Stomach (tissue), 4 donors: ENCODE data around the gene ADGRD1.

Experiments
- CTCF ChIP-seq, 7 experiments: fragments of 450-650 bp in 4 of 7; fragments of 200-600 bp in 3 of 7; sonication (generic) in 3 of 7; IDR thresholded peaks; one replicate each; pipeline ENCODE4 v1.5.1; 2016 to 2019; ENCODE audit warnings: antibody characterized with exemption in 7 of 7, control low read depth in 2 of 7, mild to moderate bottlenecking in 1 of 7
- POLR2A ChIP-seq, 4 donors: fragments of 450-650 bp; IDR thresholded peaks; one replicate each; pipeline ENCODE4 v1.6.1; 2016; ENCODE audit warnings: antibody characterized with exemption in 4 of 4, control low read depth in 2 of 4, mild to moderate bottlenecking in 1 of 4, moderate library complexity in 1 of 4
- POLR2AphosphoS5 ChIP-seq, 3 donors: sonication (generic); formaldehyde crosslinking; IDR thresholded peaks; one replicate each; pipeline ENCODE4 v1.6.1; 2016; ENCODE audit warnings: antibody characterized with exemption in 3 of 3

- TF ChIP-seq CTCF (IDR thresholded peaks at IDR 0.05) (no peak), POLR2AphosphoS5 (IDR thresholded peaks at IDR 0.05) (no peak), POLR2A (IDR thresholded peaks at IDR 0.05) (no peak)
Observed at GRCh38 chr12:130992448-130992847, 38.7 kb downstream of the ADGRD1 start.
